HEK293 (cell line): ENCODE data around the gene RTF2.
"Not testable (repeated sequence)": the region's sequence is repeated elsewhere in the genome, so short reads cannot be mapped to it uniquely, and the experiment has no call there.

ENCODE experiments used
- CTCF ChIA-PET: fragments of 350-600 bp; formaldehyde crosslinking; extraction: SDS; loops from one replicate; lab custom pipeline; 2021; ENCODE audit warnings: antibody characterized with exemption; lab: Yijun Ruan, JAX
- POLR2A ChIA-PET: fragments of 300-600 bp; formaldehyde crosslinking; extraction: SDS; loops from one replicate; lab custom pipeline; 2020; ENCODE audit warnings: antibody characterized with exemption, inconsistent platforms; lab: Yijun Ruan, JAX
- H3K27ac ChIP-seq: fragments of 200-500 bp; sonication (Bioruptor generic); 2 replicates; pipeline ENCODE4 v1.5.1; 2014; ENCODE audit warnings: low read depth, low read length, control low read depth, inconsistent platforms; ENCODE audit errors: extremely low read depth
- H3K36me3 ChIP-seq, 2 experiments: fragments of 200-500 bp in 1 of 2; sonication (Bioruptor generic) in 1 of 2; 1 replicate in 1 of 2; 2 replicates in 1 of 2; pipeline ENCODE4 v1.5.1; 2014 to 2017; ENCODE audit warnings: inconsistent platforms in 2 of 2, low read length in 2 of 2; ENCODE audit not compliant: control insufficient read depth in 2 of 2, insufficient read depth in 1 of 2
- H3K4me1 ChIP-seq: fragments of 200-500 bp; sonication (Bioruptor generic); 2 replicates; pipeline ENCODE4 v1.5.1; 2014; ENCODE audit warnings: mild to moderate bottlenecking, low read length, inconsistent platforms; ENCODE audit not compliant: control insufficient read depth, insufficient read depth
- H3K4me3 ChIP-seq: 2 replicates; pipeline ENCODE4 v1.5.1; 2011; ENCODE audit warnings: low read depth, mild to moderate bottlenecking, control low read depth, low read length, moderate library complexity
- H3K9me3 ChIP-seq: fragments of 200-500 bp; sonication (Bioruptor generic); 2 replicates; pipeline ENCODE4 v1.5.1; 2014; ENCODE audit warnings: low read depth, low read length, inconsistent platforms; ENCODE audit not compliant: control insufficient read depth, insufficient read depth
- GLIS1 ChIP-seq: fragments of 450-650 bp; formaldehyde crosslinking; IDR thresholded peaks from 2 replicates; pipeline ENCODE4 v1.5.1; 2016; ENCODE audit warnings: missing biosample characterization, missing genetic modification characterization
- KLF10 ChIP-seq: fragments of 450-650 bp; IDR thresholded peaks from 2 replicates; pipeline ENCODE4 v1.5.1; 2018; ENCODE audit warnings: missing biosample characterization, mild to moderate bottlenecking, missing genetic modification characterization
- PATZ1 ChIP-seq: fragments of 450-650 bp; formaldehyde crosslinking; IDR thresholded peaks from 2 replicates; pipeline ENCODE4 v1.5.1; 2016; ENCODE audit warnings: missing biosample characterization, missing genetic modification characterization
- SETDB1 ChIP-seq: IDR thresholded peaks from one replicate; pipeline ENCODE4 v1.6.1; 2017; ENCODE audit warnings: mild to moderate bottlenecking, low read length, moderate library complexity, mixed read lengths; ENCODE audit not compliant: insufficient read length
- TCF7L2 ChIP-seq: IDR thresholded peaks from 2 replicates; pipeline ENCODE4 v1.6.1; 2011; ENCODE audit warnings: low read depth, mild to moderate bottlenecking, inconsistent platforms, low read length, moderate library complexity, borderline replicate concordance
- TRIM28 ChIP-seq: IDR thresholded peaks from 2 replicates; pipeline ENCODE4 v1.6.1; 2011; ENCODE audit warnings: low read length, control low read depth, borderline replicate concordance
- ZFP41 ChIP-seq: fragments of 450-650 bp; formaldehyde crosslinking; IDR thresholded peaks from 2 replicates; pipeline ENCODE4 v1.5.1; 2016; ENCODE audit warnings: missing biosample characterization, missing genetic modification characterization, borderline replicate concordance
- ZNF112 ChIP-seq: fragments of 450-650 bp; formaldehyde crosslinking; IDR thresholded peaks from 2 replicates; pipeline ENCODE4 v1.5.0; 2017; ENCODE audit warnings: missing biosample characterization, missing genetic modification characterization
- ZNF138 ChIP-seq: fragments of 450-650 bp; formaldehyde crosslinking; IDR thresholded peaks from 2 replicates; pipeline ENCODE4 v1.5.1; 2016; ENCODE audit warnings: missing biosample characterization, missing genetic modification characterization, borderline replicate concordance
- ZNF146 ChIP-seq: fragments of 450-650 bp; formaldehyde crosslinking; IDR thresholded peaks from 2 replicates; pipeline ENCODE4 v1.5.1; 2016; ENCODE audit warnings: missing biosample characterization, missing genetic modification characterization
- ZNF184 ChIP-seq: fragments of 450-650 bp; IDR thresholded peaks from 2 replicates; pipeline ENCODE4 v1.5.1; 2018; ENCODE audit warnings: missing biosample characterization, mild to moderate bottlenecking, missing genetic modification characterization
- ZNF202 ChIP-seq: fragments of 450-650 bp; formaldehyde crosslinking; IDR thresholded peaks from 2 replicates; pipeline ENCODE4 v1.5.1; 2016; ENCODE audit warnings: missing biosample characterization, missing genetic modification characterization, borderline replicate concordance
- ZNF350 ChIP-seq: fragments of 450-650 bp; formaldehyde crosslinking; IDR thresholded peaks from 2 replicates; pipeline ENCODE4 v1.5.0; 2017; ENCODE audit warnings: missing biosample characterization, mild to moderate bottlenecking, missing genetic modification characterization
- ZNF391 ChIP-seq: fragments of 450-650 bp; formaldehyde crosslinking; IDR thresholded peaks from 2 replicates; pipeline ENCODE4 v1.5.1; 2016; ENCODE audit warnings: low read depth, missing biosample characterization, missing genetic modification characterization, borderline replicate concordance
- ZNF394 ChIP-seq: fragments of 450-650 bp; formaldehyde crosslinking; IDR thresholded peaks from 2 replicates; pipeline ENCODE4 v1.5.1; 2016; ENCODE audit warnings: missing biosample characterization, missing genetic modification characterization, mild to moderate bottlenecking, moderate library complexity, borderline replicate concordance
- ZNF555 ChIP-seq: fragments of 450-650 bp; formaldehyde crosslinking; conservative IDR thresholded peaks from 2 replicates; pipeline ENCODE4 v1.5.1; 2017; ENCODE audit warnings: missing biosample characterization, mild to moderate bottlenecking, missing genetic modification characterization, inconsistent platforms
- ZNF585B ChIP-seq: fragments of 450-650 bp; formaldehyde crosslinking; IDR thresholded peaks from 2 replicates; pipeline ENCODE4 v1.5.1; 2016; ENCODE audit warnings: missing biosample characterization, missing genetic modification characterization
- ZNF623 ChIP-seq: fragments of 450-650 bp; formaldehyde crosslinking; IDR thresholded peaks from 2 replicates; pipeline ENCODE4 v1.5.1; 2016; ENCODE audit warnings: missing biosample characterization, missing genetic modification characterization
- ZNF639 ChIP-seq: fragments of 450-650 bp; formaldehyde crosslinking; IDR thresholded peaks from 2 replicates; pipeline ENCODE4 v1.5.1; 2016; ENCODE audit warnings: missing biosample characterization, missing genetic modification characterization
- ZNF830 ChIP-seq: fragments of 450-650 bp; IDR thresholded peaks from 2 replicates; pipeline ENCODE4 v1.5.0; 2018; ENCODE audit warnings: missing biosample characterization, missing genetic modification characterization, low read depth, mild to moderate bottlenecking, moderate library complexity
- TF ChIP-seq, protein P1 (sequence below): fragments of 450-650 bp; formaldehyde crosslinking; IDR thresholded peaks from 2 replicates; pipeline ENCODE4 v1.5.1; 2016; ENCODE audit warnings: missing biosample characterization, missing genetic modification characterization

Gene RTF2

GRCh38 chr20:56520180-56520579, 51.8 kb downstream of the RTF2 start:
- CTCF ChIA-PET: no interaction called here
- Histone ChIP-seq H3K4me3 (no peak overlapping the region), H3K4me1 (no peaks in the 10 kb centered on the region), H3K36me3 (peaks cover 0 to 39% of the 10 kb centered on the region in 2 experiments; a peak in 1 of 3 replicates), H3K27ac (no peak overlapping the region; the same call in 1 of the 2 replicates), H3K9me3 (no peaks in the 10 kb centered on the region)
- no peak for TF ChIP-seq KLF10 (tag by site-specific recombination)
- TF ChIP-seq ZNF350 (tag by site-specific recombination): no peak
- TF ChIP-seq ZNF112 (tag by site-specific recombination): no peak
- TF ChIP-seq ZFP41: no peak
- TF ChIP-seq ZNF138 (tag by site-specific recombination): no peak
- TF ChIP-seq ZNF202 (tag by site-specific recombination): no peak
- no peak for TF ChIP-seq ZNF830
- TF ChIP-seq, protein P1, sequence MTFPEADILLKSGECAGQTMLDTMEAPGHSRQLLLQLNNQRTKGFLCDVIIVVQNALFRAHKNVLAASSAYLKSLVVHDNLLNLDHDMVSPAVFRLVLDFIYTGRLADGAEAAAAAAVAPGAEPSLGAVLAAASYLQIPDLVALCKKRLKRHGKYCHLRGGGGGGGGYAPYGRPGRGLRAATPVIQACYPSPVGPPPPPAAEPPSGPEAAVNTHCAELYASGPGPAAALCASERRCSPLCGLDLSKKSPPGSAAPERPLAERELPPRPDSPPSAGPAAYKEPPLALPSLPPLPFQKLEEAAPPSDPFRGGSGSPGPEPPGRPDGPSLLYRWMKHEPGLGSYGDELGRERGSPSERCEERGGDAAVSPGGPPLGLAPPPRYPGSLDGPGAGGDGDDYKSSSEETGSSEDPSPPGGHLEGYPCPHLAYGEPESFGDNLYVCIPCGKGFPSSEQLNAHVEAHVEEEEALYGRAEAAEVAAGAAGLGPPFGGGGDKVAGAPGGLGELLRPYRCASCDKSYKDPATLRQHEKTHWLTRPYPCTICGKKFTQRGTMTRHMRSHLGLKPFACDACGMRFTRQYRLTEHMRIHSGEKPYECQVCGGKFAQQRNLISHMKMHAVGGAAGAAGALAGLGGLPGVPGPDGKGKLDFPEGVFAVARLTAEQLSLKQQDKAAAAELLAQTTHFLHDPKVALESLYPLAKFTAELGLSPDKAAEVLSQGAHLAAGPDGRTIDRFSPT (tag by site-specific recombination): no peak
- POLR2A ChIA-PET: no interaction called here

DNA sequence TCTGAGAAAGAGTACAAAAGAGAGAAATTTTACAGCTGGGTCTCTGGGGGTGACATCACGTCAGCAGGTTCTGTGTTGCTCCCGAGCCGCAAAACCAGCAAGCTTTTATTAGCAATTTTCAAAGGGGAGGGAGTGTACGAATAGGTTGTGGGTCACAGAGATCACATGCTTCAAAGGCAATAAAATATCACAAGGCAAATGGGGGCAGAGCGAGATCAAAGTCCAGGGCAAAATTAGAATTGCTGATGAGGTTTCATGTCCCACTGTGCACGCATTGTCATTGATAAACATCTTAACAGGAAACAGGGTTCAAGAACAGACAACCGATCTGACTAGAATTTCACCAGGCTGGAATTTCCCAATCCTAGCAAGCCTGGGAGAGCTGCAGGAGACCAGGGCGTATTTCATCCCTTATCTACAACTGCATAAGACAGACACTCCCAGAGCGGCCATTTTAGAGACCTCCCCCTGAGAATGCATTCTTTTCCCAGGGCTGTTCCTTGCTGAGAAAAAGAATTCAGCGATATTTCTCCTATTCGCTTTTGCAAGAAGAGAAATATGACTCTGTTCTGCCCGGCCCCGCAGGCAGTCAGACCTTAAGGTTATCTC, 52.4 kb downstream of the RTF2 start:
- TF ChIP-seq TRIM28: peak; percentile 14; the same call in 1 of the 2 replicates
- peak; percentile 23; the same call in 1 of the 2 replicates for TF ChIP-seq GLIS1 (tag by site-specific recombination)
- TF ChIP-seq TCF7L2: peak; percentile 91
- TF ChIP-seq SETDB1: peak; percentile 91
- TF ChIP-seq, all 188 proteins: peak for 4; not testable (repeated sequence) for 184
- CTCF ChIA-PET, H3K4me3 ChIP-seq, H3K27ac ChIP-seq, H3K9me3 ChIP-seq, POLR2A ChIA-PET, H3K4me1 ChIP-seq: not testable (repeated sequence)
- peaks cover 0 to 39% of the 10 kb centered on the region in 2 experiments; a peak in 1 of 3 replicates for H3K36me3 ChIP-seq

GRCh38 chr20:56522311-56522710, 53.9 kb downstream of the RTF2 start:
- ChIA-PET CTCF (no interaction called here), POLR2A (no interaction called here)
- peaks cover 0 to 28% of the 10 kb centered on the region in 2 experiments; a peak in 1 of 3 replicates for H3K36me3 ChIP-seq
- H3K9me3 ChIP-seq: no peaks in the 10 kb centered on the region
- no peak overlapping the region for H3K4me3 ChIP-seq
- H3K27ac ChIP-seq: no peak overlapping the region
- TF ChIP-seq ZNF184 (tag by site-specific recombination): no peak
- no peak for TF ChIP-seq PATZ1
- TF ChIP-seq ZNF394 (tag by site-specific recombination): no peak
- TF ChIP-seq ZNF138 (tag by site-specific recombination): no peak
- no peak for TF ChIP-seq ZNF391 (tag by site-specific recombination)
- no peak for TF ChIP-seq ZNF623 (tag by site-specific recombination)
- TF ChIP-seq ZNF146: no peak
- TF ChIP-seq ZNF639 (tag by site-specific recombination): no peak
- no peak for TF ChIP-seq ZNF585B
- TF ChIP-seq ZNF555 (tag by site-specific recombination): no peak
- no peaks in the 10 kb centered on the region for H3K4me1 ChIP-seq

DNA sequence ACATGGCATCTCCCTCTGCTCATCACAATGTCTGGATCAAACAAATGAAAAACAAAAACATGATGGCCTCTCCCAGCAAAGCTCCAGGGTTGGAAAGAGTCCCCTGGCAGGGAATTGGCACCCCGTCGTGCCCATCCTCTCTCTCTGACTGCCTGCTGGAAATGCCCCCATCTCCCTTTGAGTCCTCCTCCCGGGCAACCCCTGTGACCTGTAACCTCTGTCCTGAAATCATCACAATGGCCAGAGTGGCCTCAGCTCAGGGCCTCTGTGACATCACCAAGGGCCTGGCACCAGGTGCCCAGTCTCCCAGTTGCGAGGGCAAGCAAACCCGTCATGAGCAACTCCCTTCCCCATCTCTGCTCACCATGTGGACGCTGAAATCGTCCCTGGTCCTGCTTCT, 56.0 kb downstream of the RTF2 start, which contains the start of gene FAM209A:
TSS of gene FAM209A (plus strand) at position 301 of the 400 bp plus-strand sequence. CDS start at position 366, 65 bp downstream.
- CTCF ChIA-PET, H3K36me3 ChIP-seq, H3K4me1 ChIP-seq, H3K9me3 ChIP-seq, H3K27ac ChIP-seq, H3K4me3 ChIP-seq, POLR2A ChIA-PET: not testable (repeated sequence)
